GM18526 (cell line): ENCODE results near the gene ZNF578.

ENCODE experiments used
- POLR2A ChIP-seq: IDR thresholded peaks from 3 replicates; pipeline ENCODE4 v1.6.1; 2011; ENCODE audit not compliant: insufficient read length; ENCODE audit errors: extremely low read depth

The ZNF578 gene

GRCh38 chr19:52453324-52454094 is at the start of gene ZNF578:
Gene ZNF578 (plus strand): TSS chr19:52453553. CDS start chr19:52501846, 48,293 bp downstream.
- no peak for TF ChIP-seq POLR2A

- no peak for TF ChIP-seq POLR2A
Measured at GRCh38 chr19:52410276-52410675, 43.1 kb upstream of the ZNF578 start.

GRCh38 chr19:52415711-52416110 is 37.6 kb upstream of the ZNF578 start:
- TF ChIP-seq POLR2A: no peak

GRCh38 chr19:52428937-52429336 is 24.4 kb upstream of the ZNF578 start, which contains the start of gene ZNF534:
Gene ZNF534 (plus strand): TSS chr19:52429148. CDS start chr19:52431475, 2,327 bp downstream.
- TF ChIP-seq POLR2A: no peak

- TF ChIP-seq POLR2A: no peak
Measured at GRCh38 chr19:52442179-52442578, 11.2 kb upstream of the ZNF578 start.

GRCh38 chr19:52444506-52444905 is 8.8 kb upstream of the ZNF578 start:
- TF ChIP-seq POLR2A: no peak

GRCh38 chr19:52451241-52451640 is 2.1 kb upstream of the ZNF578 start:
- TF ChIP-seq POLR2A: no peak

GRCh38 chr19:52464798-52465470 is 11.6 kb downstream of the ZNF578 start:
- no peak for TF ChIP-seq POLR2A

GRCh38 chr19:52473655-52474350 is 20.4 kb downstream of the ZNF578 start:
- no peak for TF ChIP-seq POLR2A

- no peak for TF ChIP-seq POLR2A
Measured at GRCh38 chr19:52474351-52475127, 21.2 kb downstream of the ZNF578 start.

- TF ChIP-seq POLR2A: no peak
Measured at GRCh38 chr19:52492201-52492993, 39.0 kb downstream of the ZNF578 start.

GRCh38 chr19:52492994-52493470 is 39.7 kb downstream of the ZNF578 start:
- TF ChIP-seq POLR2A: no peak

GRCh38 chr19:52494518-52494917 is 41.2 kb downstream of the ZNF578 start:
- TF ChIP-seq POLR2A: no peak

- TF ChIP-seq POLR2A: no peak
Measured at GRCh38 chr19:52498571-52498970, 45.2 kb downstream of the ZNF578 start.

- no peak for TF ChIP-seq POLR2A
Measured at GRCh38 chr19:52507266-52507665, 53.9 kb downstream of the ZNF578 start.

- no peak for TF ChIP-seq POLR2A
Measured at GRCh38 chr19:52516191-52516590, 62.8 kb downstream of the ZNF578 start.
